MV-4-11 (cell line): ENCODE results near the gene ELF1.
"Not testable (repeated sequence)": the region's sequence is repeated elsewhere in the genome, so short reads cannot be mapped to it uniquely, and the experiment has no call there.

Experiments
- DNase-seq: peaks from one replicate; lab custom pipeline; 2025; lab: John Stamatoyannopoulos, UW

ELF1 gene

GRCh38 chr13:40982772-40983171 is 36.3 kb downstream of the ELF1 start:
- DNase-seq = peak; percentile 85

- DNase-seq = no peak
Measured at GRCh38 chr13:40981949-40982348, 37.2 kb downstream of the ELF1 start.

GRCh38 chr13:40981361-40981760 is 37.8 kb downstream of the ELF1 start:
- DNase-seq = peak; percentile 90

- DNase-seq = no peak
Measured at GRCh38 chr13:40980461-40980860, 38.7 kb downstream of the ELF1 start.

- no peak for DNase-seq
Measured at GRCh38 chr13:40979232-40979631, 39.9 kb downstream of the ELF1 start.

- DNase-seq = not testable (repeated sequence)
Measured at GRCh38 chr13:40978109-40978508, 41.0 kb downstream of the ELF1 start.

GRCh38 chr13:40975441-40975840 is 43.7 kb downstream of the ELF1 start:
- no peak for DNase-seq

GRCh38 chr13:40974460-40975407 is 44.4 kb downstream of the ELF1 start:
- peak; percentile 82 for DNase-seq

GRCh38 chr13:40973409-40973808 is 45.7 kb downstream of the ELF1 start:
- DNase-seq = no peak

GRCh38 chr13:40971321-40971720 is 47.8 kb downstream of the ELF1 start:
- DNase-seq = no peak

GRCh38 chr13:40970803-40971202 is 48.3 kb downstream of the ELF1 start:
- DNase-seq = no peak

GRCh38 chr13:40969169-40969901 is 49.8 kb downstream of the ELF1 start:
- DNase-seq = peak; percentile 71

GRCh38 chr13:40968416-40969000 is 50.6 kb downstream of the ELF1 start:
- no peak for DNase-seq

GRCh38 chr13:40966298-40966697 is 52.8 kb downstream of the ELF1 start:
- DNase-seq = peak; percentile 93

- peak; percentile 60 for DNase-seq
Measured at GRCh38 chr13:40963927-40964326, 55.2 kb downstream of the ELF1 start.

- DNase-seq = no peak
Measured at GRCh38 chr13:40961826-40962225, 57.3 kb downstream of the ELF1 start.

GRCh38 chr13:40961214-40961613 is 57.9 kb downstream of the ELF1 start:
- peak; percentile 81 for DNase-seq

GRCh38 chr13:40960716-40961115 is 58.4 kb downstream of the ELF1 start:
- DNase-seq = no peak

GRCh38 chr13:40958655-40959054 is 60.5 kb downstream of the ELF1 start:
- DNase-seq = no peak

GRCh38 chr13:40946485-40946884 is 72.6 kb downstream of the ELF1 start:
- no peak for DNase-seq

GRCh38 chr13:40943073-40943472 is 76.0 kb downstream of the ELF1 start:
- no peak for DNase-seq

GRCh38 chr13:40941581-40941980 is 77.5 kb downstream of the ELF1 start:
- DNase-seq = no peak

- no peak for DNase-seq
Measured at GRCh38 chr13:40940841-40941240, 78.3 kb downstream of the ELF1 start.
